CD4-positive, alpha-beta T cell (primary cell): ENCODE measurements around the gene DNAJB1. TPM values are rescaled to one million over a fixed set of nuclear protein-coding genes. Genes with fewer than 3 reads are reported as not detected.
A peak's percentile ranks its signal among the peaks of the same experiment; 100 is the strongest.
"Not testable (repeated sequence)": the region's sequence is repeated elsewhere in the genome, so short reads cannot be mapped to it uniquely, and the experiment has no call there.

ENCODE experiments used
- ATAC-seq: fragments of 200-7000 bp; cut with Tn5 transposase; one replicate; pipeline ENCODE4 v1.10.0; 2022; ENCODE audit warnings: mild to moderate bottlenecking; ENCODE audit not compliant: poor library complexity
- CTCF ChIA-PET: fragments of 350-600 bp; sonication (Branson Sonifier 250); formaldehyde crosslinking; loops from one replicate; lab custom pipeline; 2021; ENCODE audit warnings: antibody characterized with exemption, inconsistent platforms; lab: Charles Lee
- POLR2A ChIA-PET: fragments of 350-600 bp; sonication (Branson Sonifier 250); formaldehyde crosslinking; loops from one replicate; lab custom pipeline; 2021; ENCODE audit warnings: antibody characterized with exemption, inconsistent platforms; lab: Charles Lee
- DNase-seq, 14 experiments: peaks; one replicate each; pipeline ENCODE4 v3.0.0-alpha.2; 2013 to 2020; ENCODE audit warnings: mixed read lengths in 2 of 14
- H3K27ac ChIP-seq, 2 donors: one replicate each; pipeline versions ENCODE4 v1.5.1 to v1.7.0; 2013; ENCODE audit warnings: low read length in 2 of 2, low read depth in 1 of 2, mild to moderate bottlenecking in 1 of 2
- H3K27me3 ChIP-seq, 2 experiments: 1 replicate in 1 of 2; 2 replicates in 1 of 2; pipeline versions ENCODE4 v1.6.1 to v1.7.0; 2013; ENCODE audit warnings: low read length in 2 of 2, control low read depth in 1 of 2, mild to moderate bottlenecking in 1 of 2, moderate library complexity in 1 of 2; ENCODE audit not compliant: insufficient read depth in 2 of 2, control insufficient read depth in 1 of 2
- H3K36me3 ChIP-seq: one replicate; pipeline ENCODE4 v1.6.1; 2013; ENCODE audit warnings: low read length, control low read depth; ENCODE audit not compliant: insufficient read depth
- H3K4me1 ChIP-seq: one replicate; pipeline ENCODE4 v1.6.1; 2013; ENCODE audit warnings: low read length, control low read depth; ENCODE audit not compliant: insufficient read depth
- H3K4me3 ChIP-seq: one replicate; pipeline ENCODE4 v1.5.1; 2013; ENCODE audit warnings: mild to moderate bottlenecking, low read length, moderate library complexity
- H3K9me3 ChIP-seq, 2 experiments: 1 replicate in 1 of 2; 2 replicates in 1 of 2; pipeline versions ENCODE4 v1.6.1 to v1.7.0; 2013; ENCODE audit warnings: low read length in 2 of 2, mild to moderate bottlenecking in 2 of 2, control low read depth in 1 of 2, moderate library complexity in 1 of 2; ENCODE audit not compliant: control insufficient read depth in 1 of 2, insufficient read depth in 1 of 2
- H3K27ac Mint-ChIP-seq: one replicate; pipeline ENCODE4 v1.8.0; 2020; ENCODE audit warnings: mixed read lengths
- H3K27me3 Mint-ChIP-seq: one replicate; pipeline ENCODE4 v1.8.0; 2021; ENCODE audit warnings: mixed read lengths
- H3K36me3 Mint-ChIP-seq: one replicate; pipeline ENCODE4 v1.8.0; 2021; ENCODE audit warnings: low read depth, mixed read lengths
- H3K4me1 Mint-ChIP-seq: one replicate; pipeline ENCODE4 v1.8.0; 2021; ENCODE audit warnings: low read depth, mixed read lengths
- H3K4me3 Mint-ChIP-seq: one replicate; pipeline ENCODE4 v1.8.0; 2020; ENCODE audit warnings: mild to moderate bottlenecking, mixed read lengths
- H3K9me3 Mint-ChIP-seq: one replicate; pipeline ENCODE4 v1.8.0; 2020; ENCODE audit warnings: mixed read lengths
- intact Hi-C, 2 experiments: fragments of 100-400 bp; cut with DNase I in 1 of 2; cut with micrococcal nuclease in 1 of 2; formaldehyde crosslinking; loops; one replicate each; pipeline versions ENCODE4 v1.15.1 to v1.9.0; 2023 to 2025; cut with DNase I, micrococcal nuclease
- total RNA-seq, 174 experiments: library from RNA in 2 of 174; stranded (reverse) in 2 of 174; gene quantifications; one replicate each; pipeline ENCODE4 v1.2.3 and lab custom pipeline; 2021 to 2026
- TF ChIP-seq, protein P1 (sequence below): fragments of 200-600 bp; IDR thresholded peaks from one replicate; pipeline ENCODE4 v1.8.0; 2022; ENCODE audit warnings: antibody characterized with exemption, mild to moderate bottlenecking

Gene DNAJB1
- total RNA-seq, 2 experiments from 2014 or later = 666 to 672 TPM

DNA sequence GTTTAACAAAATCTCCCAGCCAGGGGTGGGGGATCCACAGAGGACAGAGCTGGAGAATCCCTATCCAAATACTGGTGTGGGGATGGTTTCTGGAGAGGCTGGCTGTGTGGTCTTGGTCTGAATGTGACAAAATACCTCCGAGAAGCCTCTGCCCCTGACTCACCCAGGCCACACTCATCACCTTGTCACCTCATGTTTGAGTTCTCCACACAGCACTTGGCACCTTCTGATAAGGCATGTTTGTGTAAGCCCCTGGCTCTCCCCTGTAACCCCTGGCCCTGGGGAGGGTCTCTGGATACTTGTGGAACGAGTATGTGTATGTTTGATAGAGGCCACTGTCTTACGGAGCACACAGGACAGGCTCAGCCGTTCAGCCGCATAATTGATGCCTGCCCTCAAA, 25.9 kb upstream of the DNAJB1 start:
- ChIA-PET POLR2A (no interaction called here), CTCF (interaction anchor here (0.6 kb wide), 1 partner anchor 210 kb away, joined by 4 read pairs; no protein-coding TSS in a partner anchor)

DNA sequence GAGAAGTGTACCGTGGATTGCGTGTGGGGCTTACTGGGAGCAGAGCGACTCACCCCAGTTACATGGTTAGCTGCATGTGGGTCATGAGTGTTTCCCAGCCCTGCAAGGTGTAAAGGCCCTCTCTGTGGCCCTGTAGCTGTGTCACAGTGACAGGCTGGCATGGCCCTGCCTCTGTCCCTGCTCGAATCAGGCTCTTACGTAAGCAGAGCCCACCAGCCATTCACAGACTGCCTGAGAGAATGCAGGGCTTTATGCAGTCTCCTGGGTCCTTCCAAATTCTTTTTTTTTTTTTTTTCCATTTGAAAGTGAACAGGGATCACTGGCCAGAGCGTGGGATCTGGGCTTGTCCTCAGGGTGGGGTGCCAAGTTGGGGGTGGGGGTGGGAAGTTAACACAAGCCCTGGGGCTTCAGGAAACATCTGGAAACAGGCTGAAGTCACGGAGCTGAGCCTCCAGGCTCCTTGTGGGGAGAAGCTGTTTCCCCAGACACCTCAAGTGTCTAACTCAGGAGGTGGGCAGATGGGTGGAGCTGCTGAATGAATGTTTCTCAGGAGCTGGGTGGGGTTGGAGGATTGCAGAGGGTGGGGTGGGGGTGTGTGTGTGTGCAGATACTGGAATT, 24.6 kb upstream of the DNAJB1 start:
- Mint-ChIP-seq H3K27ac (no peak overlapping the region), H3K27me3 (no peaks in the 10 kb centered on the region), H3K4me1 (peaks cover 51% of the 10 kb centered on the region), H3K36me3 (peaks cover 42% of the 10 kb centered on the region), H3K9me3 (no peaks in the 10 kb centered on the region), H3K4me3 (no peak overlapping the region)
- Histone ChIP-seq H3K9me3 (no peaks in the 10 kb centered on the region), H3K36me3 (peaks cover 16% of the 10 kb centered on the region), H3K27ac (no peak overlapping the region), H3K27me3 (no peaks in the 10 kb centered on the region), H3K4me1 (peaks cover 30% of the 10 kb centered on the region), H3K4me3 (no peak overlapping the region)
- POLR2A ChIA-PET = no interaction called here
- ATAC-seq (no peak), DNase-seq (peak in 1 of 14 experiments; percentile 30)
- TF ChIP-seq, protein P1, sequence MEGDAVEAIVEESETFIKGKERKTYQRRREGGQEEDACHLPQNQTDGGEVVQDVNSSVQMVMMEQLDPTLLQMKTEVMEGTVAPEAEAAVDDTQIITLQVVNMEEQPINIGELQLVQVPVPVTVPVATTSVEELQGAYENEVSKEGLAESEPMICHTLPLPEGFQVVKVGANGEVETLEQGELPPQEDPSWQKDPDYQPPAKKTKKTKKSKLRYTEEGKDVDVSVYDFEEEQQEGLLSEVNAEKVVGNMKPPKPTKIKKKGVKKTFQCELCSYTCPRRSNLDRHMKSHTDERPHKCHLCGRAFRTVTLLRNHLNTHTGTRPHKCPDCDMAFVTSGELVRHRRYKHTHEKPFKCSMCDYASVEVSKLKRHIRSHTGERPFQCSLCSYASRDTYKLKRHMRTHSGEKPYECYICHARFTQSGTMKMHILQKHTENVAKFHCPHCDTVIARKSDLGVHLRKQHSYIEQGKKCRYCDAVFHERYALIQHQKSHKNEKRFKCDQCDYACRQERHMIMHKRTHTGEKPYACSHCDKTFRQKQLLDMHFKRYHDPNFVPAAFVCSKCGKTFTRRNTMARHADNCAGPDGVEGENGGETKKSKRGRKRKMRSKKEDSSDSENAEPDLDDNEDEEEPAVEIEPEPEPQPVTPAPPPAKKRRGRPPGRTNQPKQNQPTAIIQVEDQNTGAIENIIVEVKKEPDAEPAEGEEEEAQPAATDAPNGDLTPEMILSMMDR = no peak
- intact Hi-C loops = no loop called here
- CTCF ChIA-PET = no interaction called here

More for the DNA sequence above, 25.9 kb upstream of the DNAJB1 start:
- intact Hi-C loops = no loop called here
- DNase-seq (no peak), ATAC-seq (no peak)
- no peak overlapping the region for H3K27ac Mint-ChIP-seq
- H3K27me3 ChIP-seq = no peaks in the 10 kb centered on the region
- peaks cover 49% of the 10 kb centered on the region for H3K36me3 Mint-ChIP-seq
- no peaks in the 10 kb centered on the region for H3K9me3 Mint-ChIP-seq
- no peak overlapping the region for H3K27ac ChIP-seq
- H3K27me3 Mint-ChIP-seq = no peaks in the 10 kb centered on the region
- TF ChIP-seq, protein P1 = no peak
- H3K4me3 ChIP-seq = no peak overlapping the region
- peaks cover 53% of the 10 kb centered on the region for H3K4me1 Mint-ChIP-seq
- no peaks in the 10 kb centered on the region for H3K9me3 ChIP-seq
- no peak overlapping the region for H3K4me3 Mint-ChIP-seq
- peaks cover 23% of the 10 kb centered on the region for H3K36me3 ChIP-seq
- H3K4me1 ChIP-seq = peaks cover 25% of the 10 kb centered on the region

DNA sequence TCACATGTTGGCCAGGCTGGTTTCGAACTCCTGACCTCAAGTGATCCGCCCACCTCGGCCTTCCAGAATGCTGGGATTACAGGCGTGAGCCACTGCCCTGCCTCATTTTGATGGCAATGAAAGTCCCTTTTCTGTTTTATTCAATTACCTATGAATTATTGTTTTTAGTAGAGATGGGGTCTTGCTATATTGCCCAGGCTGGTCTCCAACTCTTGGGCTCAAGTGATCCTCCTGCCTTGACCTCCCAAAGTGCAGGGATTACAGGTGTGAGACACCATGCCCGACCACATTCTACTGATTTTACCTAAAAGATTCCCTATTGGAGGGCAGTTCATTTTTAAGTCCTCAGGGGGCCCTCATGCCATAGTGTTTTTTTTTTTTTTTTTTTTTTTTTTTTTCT, 23.8 kb upstream of the DNAJB1 start:
- intact Hi-C loops, H3K9me3 ChIP-seq, H3K27me3 ChIP-seq, H3K27me3 Mint-ChIP-seq, POLR2A ChIA-PET, DNase-seq, H3K27ac ChIP-seq, CTCF ChIA-PET, H3K4me3 ChIP-seq, ATAC-seq, H3K9me3 Mint-ChIP-seq, H3K4me3 Mint-ChIP-seq, H3K27ac Mint-ChIP-seq: not testable (repeated sequence)
- Mint-ChIP-seq H3K4me1 (peaks cover 54% of the 10 kb centered on the region), H3K36me3 (peaks cover 41% of the 10 kb centered on the region)
- Histone ChIP-seq H3K36me3 (peaks cover 16% of the 10 kb centered on the region), H3K4me1 (peaks cover 35% of the 10 kb centered on the region)
